ENCODE measurements around the gene KRTAP9-7. TPM values are rescaled to one million over a fixed set of nuclear protein-coding genes. Genes with fewer than 3 reads are reported as not detected.

The KRTAP9-7 gene
- total RNA-seq, 1 donor from 2014 or later, result not detected

DNA sequence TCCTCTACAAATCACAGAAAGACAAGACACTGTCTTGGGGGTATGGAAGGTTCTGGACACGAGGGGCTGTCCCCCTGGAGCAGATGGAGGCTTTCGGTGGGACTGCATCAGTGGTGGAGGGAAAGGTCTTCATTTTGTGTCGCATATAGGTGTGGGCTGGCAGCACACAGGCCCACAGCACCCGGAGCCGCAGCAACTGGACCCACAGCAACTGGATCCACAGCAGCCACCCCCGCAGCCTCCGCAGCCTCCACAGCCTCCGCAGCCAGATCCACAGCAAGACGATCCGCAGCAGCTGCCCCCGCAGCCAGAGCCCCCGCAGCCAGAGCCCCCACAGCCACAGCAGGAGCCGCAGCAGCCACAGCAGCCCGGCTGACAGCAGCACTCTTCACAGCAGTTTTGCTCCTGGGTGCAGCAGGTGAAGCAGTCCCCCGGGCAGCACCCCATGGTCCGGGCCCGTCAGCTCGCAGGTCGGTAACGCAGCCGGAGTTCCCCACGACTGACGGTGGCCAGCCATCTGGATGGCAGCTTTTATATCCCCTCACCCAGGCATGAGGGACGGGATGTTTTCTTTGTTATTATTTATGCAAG is 39.8 kb downstream of the KRTAP9-7 start, which contains the start of gene KRTAP17-1:
Gene KRTAP17-1, minus strand, starts transcription at position 507 of the 591 bp plus-strand sequence. Its CDS starts 60 bp downstream, at position 447.
- DNase-seq (ENCODE audit: low read depth), result no peak
- TF ChIP-seq, protein P1, sequence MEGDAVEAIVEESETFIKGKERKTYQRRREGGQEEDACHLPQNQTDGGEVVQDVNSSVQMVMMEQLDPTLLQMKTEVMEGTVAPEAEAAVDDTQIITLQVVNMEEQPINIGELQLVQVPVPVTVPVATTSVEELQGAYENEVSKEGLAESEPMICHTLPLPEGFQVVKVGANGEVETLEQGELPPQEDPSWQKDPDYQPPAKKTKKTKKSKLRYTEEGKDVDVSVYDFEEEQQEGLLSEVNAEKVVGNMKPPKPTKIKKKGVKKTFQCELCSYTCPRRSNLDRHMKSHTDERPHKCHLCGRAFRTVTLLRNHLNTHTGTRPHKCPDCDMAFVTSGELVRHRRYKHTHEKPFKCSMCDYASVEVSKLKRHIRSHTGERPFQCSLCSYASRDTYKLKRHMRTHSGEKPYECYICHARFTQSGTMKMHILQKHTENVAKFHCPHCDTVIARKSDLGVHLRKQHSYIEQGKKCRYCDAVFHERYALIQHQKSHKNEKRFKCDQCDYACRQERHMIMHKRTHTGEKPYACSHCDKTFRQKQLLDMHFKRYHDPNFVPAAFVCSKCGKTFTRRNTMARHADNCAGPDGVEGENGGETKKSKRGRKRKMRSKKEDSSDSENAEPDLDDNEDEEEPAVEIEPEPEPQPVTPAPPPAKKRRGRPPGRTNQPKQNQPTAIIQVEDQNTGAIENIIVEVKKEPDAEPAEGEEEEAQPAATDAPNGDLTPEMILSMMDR (conservative IDR thresholded peaks at IDR 0.05; ENCODE audit: low read depth, low read length), result no peak
- H3K4me3 ChIP-seq (ENCODE audit: low read depth, low read length), result no peak within 1 kb of the TSS

DNA sequence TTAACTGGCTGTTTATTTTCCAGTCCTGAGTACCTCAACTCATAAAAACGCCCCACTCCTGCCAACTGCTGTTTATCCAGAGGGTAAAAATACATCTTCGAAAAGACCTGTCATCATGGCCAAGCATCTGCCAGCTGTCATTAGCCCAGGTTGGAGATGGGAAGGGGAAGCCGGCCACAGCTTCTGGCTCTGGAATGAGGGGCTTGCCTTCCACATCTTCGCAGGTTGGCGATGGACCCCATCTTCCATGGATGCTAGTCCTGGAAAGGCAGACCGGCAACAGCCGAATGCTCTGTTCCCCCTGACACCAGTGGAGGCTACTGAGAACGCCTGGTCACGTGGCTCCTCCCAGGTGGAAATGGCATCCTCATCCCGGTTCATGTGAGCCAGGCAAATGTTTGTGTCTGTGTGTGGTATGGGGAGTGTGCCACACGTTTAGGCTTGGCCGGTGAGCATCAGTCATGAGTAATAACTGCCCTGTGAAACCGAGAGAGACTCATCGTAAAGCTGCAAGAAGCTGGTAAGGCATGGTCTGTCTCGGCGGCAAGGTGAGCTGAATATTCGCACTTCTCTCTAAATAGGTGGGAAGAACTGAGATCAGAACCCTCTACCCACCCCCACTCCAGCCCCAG is 40.4 kb downstream of the KRTAP9-7 start:
- no peak overlapping the region for H3K4me3 ChIP-seq (ENCODE audit: low read depth, low read length)
- DNase-seq (ENCODE audit: low read depth), result no peak
- TF ChIP-seq, protein P1 (conservative IDR thresholded peaks at IDR 0.05; ENCODE audit: low read depth, low read length), result no peak

DNA sequence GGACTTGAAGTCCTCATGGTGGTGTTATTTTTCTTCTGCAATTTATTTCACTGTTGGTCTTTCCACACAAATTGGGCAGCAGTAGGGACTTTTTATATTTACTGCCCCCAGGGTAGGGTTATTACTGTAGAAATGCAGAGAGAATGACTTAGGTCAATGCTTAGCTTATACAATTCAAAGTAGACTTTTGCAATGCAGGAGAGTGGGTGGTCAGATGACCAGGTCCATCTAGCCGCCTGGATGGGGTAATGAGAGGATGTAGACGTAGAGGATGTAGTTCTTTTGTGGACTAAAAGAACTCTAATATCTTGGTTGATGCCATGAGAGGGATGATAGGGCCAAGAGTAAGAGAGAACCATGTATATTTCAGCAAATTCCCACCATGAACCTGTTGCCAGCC is 42.7 kb downstream of the KRTAP9-7 start:
- no peak for DNase-seq (ENCODE audit: low read depth)
- no peak overlapping the region for H3K4me3 ChIP-seq (ENCODE audit: low read depth, low read length)
- TF ChIP-seq, protein P1 (conservative IDR thresholded peaks at IDR 0.05; ENCODE audit: low read depth, low read length), result no peak

DNA sequence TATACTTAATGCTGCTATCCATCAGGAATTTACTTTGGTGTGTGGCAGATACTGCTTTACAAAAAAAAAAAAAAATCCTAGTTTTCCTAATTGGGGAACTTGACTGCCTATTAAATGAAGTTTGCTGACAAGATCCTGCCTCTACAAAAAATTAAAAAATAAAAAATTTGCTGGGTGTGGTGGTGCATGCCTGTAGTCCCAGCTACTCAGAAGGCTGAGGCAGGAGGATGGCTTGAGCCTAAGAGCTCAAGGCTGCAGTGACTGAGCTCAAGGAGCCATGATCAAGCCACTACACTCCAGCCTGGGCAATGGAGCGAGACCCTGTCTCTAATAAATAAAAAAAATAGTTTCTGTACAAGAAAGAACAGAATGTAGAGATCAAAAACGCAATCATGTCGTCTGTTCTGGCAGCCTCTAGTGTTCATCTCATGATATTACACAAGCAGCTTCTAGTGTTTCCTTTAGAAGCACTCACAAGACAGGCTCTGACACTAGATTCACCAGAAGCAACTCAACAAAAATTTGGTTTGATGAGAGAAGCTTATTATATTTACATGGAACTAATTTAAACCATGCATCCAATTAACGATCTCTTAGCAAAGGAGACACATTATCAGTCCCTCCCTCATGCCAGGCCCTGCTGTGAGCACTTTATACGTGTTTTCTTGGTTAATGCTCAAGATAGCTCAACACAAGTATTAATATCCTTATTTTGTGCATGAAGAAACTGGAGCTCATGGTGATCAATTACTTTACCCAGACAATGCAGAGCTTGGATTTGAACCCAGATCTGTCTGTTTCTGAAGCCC is 46.8 kb downstream of the KRTAP9-7 start:
- TF ChIP-seq, protein P1 (conservative IDR thresholded peaks at IDR 0.05; ENCODE audit: low read depth, low read length), result peak; percentile 89
- DNase-seq (ENCODE audit: low read depth), result no peak
- H3K4me3 ChIP-seq (ENCODE audit: low read depth, low read length), result no peak overlapping the region

DNA sequence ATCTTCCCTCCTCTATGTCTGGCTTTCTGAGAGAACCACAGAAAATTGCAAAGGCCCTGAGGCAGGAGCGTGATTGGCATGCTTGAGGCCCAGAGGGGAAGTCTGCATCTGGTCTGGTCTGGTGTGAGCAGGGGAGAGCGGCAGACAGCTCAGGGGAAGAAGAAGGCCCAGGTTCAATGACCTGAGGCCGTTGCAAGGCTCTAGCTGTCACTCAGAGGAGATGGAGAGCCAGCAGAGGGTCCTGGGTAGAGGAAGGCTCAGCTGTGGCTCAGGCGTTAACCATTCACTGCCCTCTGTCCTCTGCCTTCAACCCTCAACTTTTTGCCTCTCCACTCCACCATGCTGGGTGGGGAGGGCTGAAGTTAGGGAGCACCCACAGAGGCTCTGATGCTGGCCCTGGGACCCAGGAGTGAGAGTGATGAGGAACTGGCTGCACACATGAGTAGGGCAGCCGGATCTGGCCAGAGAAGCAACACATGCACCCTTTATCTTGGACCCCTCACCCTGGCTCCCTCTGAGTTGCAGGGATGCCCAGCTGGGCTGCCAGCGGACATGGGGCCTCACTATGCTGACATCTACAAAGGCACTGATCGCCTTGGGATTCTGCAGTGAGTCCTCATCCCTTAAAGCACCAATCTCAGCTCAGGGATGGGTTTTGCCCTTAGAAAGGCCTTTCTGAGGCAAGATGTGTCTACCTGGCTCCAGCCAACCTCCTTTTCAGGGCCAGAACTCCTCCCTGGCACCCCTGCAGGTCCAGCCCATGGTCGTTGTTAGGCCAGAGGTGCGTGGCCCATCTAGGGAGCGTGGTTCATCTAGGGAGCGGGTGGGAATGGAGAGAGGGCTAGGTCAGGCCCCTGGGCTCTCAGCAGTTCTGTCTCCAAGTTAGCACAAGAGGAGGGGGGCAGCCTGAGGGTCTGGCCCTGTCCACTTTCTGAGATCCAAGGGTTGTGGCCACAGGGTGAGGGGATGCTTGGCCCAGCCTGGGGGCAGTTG is 47.7 kb downstream of the KRTAP9-7 start:
- DNase-seq (ENCODE audit: low read depth), result no peak
- TF ChIP-seq, protein P1 (conservative IDR thresholded peaks at IDR 0.05; ENCODE audit: low read depth, low read length), result no peak
- no peak overlapping the region for H3K4me3 ChIP-seq (ENCODE audit: low read depth, low read length)

All from epithelial cell of proximal tubule (primary cell).